GM23338 (cell line): Measurements from ENCODE around the gene TNPO1. TPM values are rescaled to one million over a fixed set of nuclear protein-coding genes. Genes with fewer than 3 reads are reported as not detected.
A peak's percentile ranks its signal among the peaks of the same experiment; 100 is the strongest.

Experiments
- ATAC-seq: fragments of 200-7000 bp; cut with Tn5 transposase; 3 replicates; pipeline ENCODE4 v1.9.1; 2020
- DNase-seq: peaks from one replicate; pipeline ENCODE4 v3.0.0-alpha.2; 2015; ENCODE audit warnings: low spot score
- H2AFZ ChIP-seq: fragments of 200-600 bp; sonication (generic); 2 replicates; pipeline ENCODE4 v1.8.0; 2016; ENCODE audit warnings: antibody characterized with exemption, mild to moderate bottlenecking, moderate library complexity
- H3F3A ChIP-seq: fragments of 200-600 bp; sonication (generic); replicated peaks from 2 replicates; pipeline ENCODE4 v1.8.0; 2017; ENCODE audit warnings: antibody characterized with exemption, mixed run types, low read depth
- H3K27ac ChIP-seq: fragments of 200-600 bp; sonication (generic); 2 replicates; pipeline ENCODE4 v1.6.1; 2016; ENCODE audit warnings: low read depth
- H3K27me3 ChIP-seq: fragments of 200-600 bp; sonication (generic); 2 replicates; pipeline ENCODE4 v1.8.0; 2016; ENCODE audit warnings: mild to moderate bottlenecking, mixed run types, moderate library complexity; ENCODE audit not compliant: insufficient read depth
- H3K36me3 ChIP-seq: fragments of 200-600 bp; sonication (generic); 2 replicates; pipeline ENCODE4 v1.8.0; 2016; ENCODE audit warnings: mild to moderate bottlenecking; ENCODE audit not compliant: insufficient read depth
- H3K4me1 ChIP-seq: fragments of 200-600 bp; sonication (generic); 2 replicates; pipeline ENCODE4 v1.8.0; 2016; ENCODE audit warnings: mild to moderate bottlenecking, moderate library complexity; ENCODE audit not compliant: insufficient read depth
- H3K4me2 ChIP-seq: fragments of 200-600 bp; sonication (generic); 2 replicates; pipeline ENCODE4 v1.7.1; 2017; ENCODE audit warnings: mixed run types
- H3K4me3 ChIP-seq: fragments of 200-600 bp; sonication (generic); 2 replicates; pipeline ENCODE4 v1.6.1; 2016; ENCODE audit warnings: mixed run types
- H3K79me2 ChIP-seq: fragments of 200-600 bp; sonication (generic); replicated peaks from 2 replicates; pipeline ENCODE4 v1.8.0; 2017; ENCODE audit warnings: mild to moderate bottlenecking; ENCODE audit not compliant: insufficient read depth
- H3K9me2 ChIP-seq: fragments of 200-600 bp; sonication (generic); 2 replicates; pipeline ENCODE4 v1.8.0; 2017; ENCODE audit not compliant: insufficient read depth
- H4K20me1 ChIP-seq: fragments of 200-600 bp; sonication (generic); replicated peaks from 2 replicates; pipeline ENCODE4 v1.8.0; 2017; ENCODE audit warnings: mild to moderate bottlenecking; ENCODE audit not compliant: insufficient read depth
- H3K27ac Mint-ChIP-seq: 2 replicates; pipeline ENCODE4 v1.8.0; 2020; ENCODE audit warnings: inconsistent platforms, mild to moderate bottlenecking, moderate library complexity, mixed read lengths
- H3K27me3 Mint-ChIP-seq: 3 replicates; pipeline ENCODE4 v1.8.0; 2022; ENCODE audit warnings: low read depth, mild to moderate bottlenecking, moderate library complexity, mixed read lengths, inconsistent platforms; ENCODE audit not compliant: insufficient read depth, poor library complexity
- H3K36me3 Mint-ChIP-seq: 3 replicates; pipeline ENCODE4 v1.8.0; 2021; ENCODE audit warnings: low read depth, mild to moderate bottlenecking, inconsistent platforms, moderate library complexity, mixed read lengths
- H3K4me1 Mint-ChIP-seq: 3 replicates; pipeline ENCODE4 v1.8.0; 2020; ENCODE audit warnings: mild to moderate bottlenecking, inconsistent platforms, mixed read lengths
- H3K4me3 Mint-ChIP-seq: 3 replicates; pipeline ENCODE4 v1.8.0; 2021; ENCODE audit warnings: moderate library complexity, mild to moderate bottlenecking, inconsistent platforms, mixed read lengths
- H3K9me3 Mint-ChIP-seq: 3 replicates; pipeline ENCODE4 v1.8.0; 2020; ENCODE audit warnings: moderate library complexity, mild to moderate bottlenecking, inconsistent platforms, mixed read lengths
- CREB1 ChIP-seq: fragments of 250-450 bp; sonication (Bioruptor Pico); IDR thresholded peaks from 2 replicates; pipeline ENCODE4 v1.5.0; 2020; ENCODE audit warnings: low read depth, mild to moderate bottlenecking, moderate library complexity
- ETS1 ChIP-seq: IDR thresholded peaks from 2 replicates; pipeline ENCODE4 v1.6.1; 2016; ENCODE audit warnings: antibody characterized with exemption
- EZH2 ChIP-seq: fragments of 200-600 bp; sonication (generic); IDR thresholded peaks from one replicate; pipeline ENCODE4 v1.8.0; 2017; ENCODE audit warnings: antibody characterized with exemption, mild to moderate bottlenecking, low read depth; ENCODE audit not compliant: unreplicated experiment
- EZH2phosphoT487 ChIP-seq: fragments of 200-600 bp; sonication (generic); IDR thresholded peaks from one replicate; pipeline ENCODE4 v1.8.1; 2018; ENCODE audit warnings: antibody characterized with exemption; ENCODE audit not compliant: unreplicated experiment
- JUNB ChIP-seq: IDR thresholded peaks from one replicate; pipeline ENCODE4 v1.6.1; 2016; ENCODE audit warnings: antibody characterized with exemption; ENCODE audit not compliant: unreplicated experiment
- NANOG ChIP-seq: IDR thresholded peaks from 2 replicates; pipeline ENCODE4 v1.6.1; 2016; ENCODE audit warnings: antibody characterized with exemption, borderline replicate concordance
- POLR2AphosphoS5 ChIP-seq: IDR thresholded peaks from 2 replicates; pipeline ENCODE4 v1.6.1; 2016; ENCODE audit warnings: antibody characterized with exemption, low read depth
- REST ChIP-seq: IDR thresholded peaks from one replicate; pipeline ENCODE4 v1.6.1; 2018; ENCODE audit warnings: antibody characterized with exemption; ENCODE audit not compliant: unreplicated experiment
- STAT1 ChIP-seq: IDR thresholded peaks from one replicate; pipeline ENCODE4 v1.6.1; 2016; ENCODE audit warnings: antibody characterized with exemption; ENCODE audit not compliant: unreplicated experiment
- ZNF114 ChIP-seq: fragments of 250-450 bp; sonication (Bioruptor Pico); IDR thresholded peaks from 2 replicates; pipeline ENCODE4 v1.5.0; 2020; ENCODE audit warnings: mild to moderate bottlenecking, moderate library complexity
- ZNF331 ChIP-seq: fragments of 250-450 bp; sonication (Bioruptor Pico); IDR thresholded peaks from 2 replicates; pipeline ENCODE4 v1.5.0; 2020; ENCODE audit warnings: low read depth, mild to moderate bottlenecking, moderate library complexity
- polyA plus RNA-seq: library from polyadenylated mRNA; unstranded; fragments of >200 nt; fragmentation: Nextera tagmentation; extraction: Ambion mirVana; gene quantifications from 2 replicates; pipeline ENCODE4 v1.2.1, GENCODE V29; 2016
- total RNA-seq: library from RNA; depleted of rRNA; stranded (reverse); fragments of >200 nt; shearing (Covaris generic); gene quantifications from 2 replicates; pipeline ENCODE4 v1.2.3, GENCODE V29; 2014
- TF ChIP-seq, protein P1 (sequence below), 2 experiments: fragments of 200-600 bp in 1 of 2; sonication (generic) in 1 of 2; conservative IDR thresholded peaks; 2 replicates each; pipeline versions ENCODE4 v1.5.1 to v1.6.1; 2016 to 2017; ENCODE audit warnings: antibody characterized with exemption in 2 of 2, low read depth in 2 of 2, mild to moderate bottlenecking in 2 of 2, moderate library complexity in 1 of 2
- TF ChIP-seq, protein P2 (sequence below): fragments of 250-450 bp; sonication (Bioruptor Pico); IDR thresholded peaks from 2 replicates; pipeline ENCODE4 v1.5.0; 2020; ENCODE audit warnings: mild to moderate bottlenecking, moderate library complexity

TNPO1 gene
- total and polyA plus RNA-seq, 2 experiments from 2014 or later: 117 to 197 TPM

DNA sequence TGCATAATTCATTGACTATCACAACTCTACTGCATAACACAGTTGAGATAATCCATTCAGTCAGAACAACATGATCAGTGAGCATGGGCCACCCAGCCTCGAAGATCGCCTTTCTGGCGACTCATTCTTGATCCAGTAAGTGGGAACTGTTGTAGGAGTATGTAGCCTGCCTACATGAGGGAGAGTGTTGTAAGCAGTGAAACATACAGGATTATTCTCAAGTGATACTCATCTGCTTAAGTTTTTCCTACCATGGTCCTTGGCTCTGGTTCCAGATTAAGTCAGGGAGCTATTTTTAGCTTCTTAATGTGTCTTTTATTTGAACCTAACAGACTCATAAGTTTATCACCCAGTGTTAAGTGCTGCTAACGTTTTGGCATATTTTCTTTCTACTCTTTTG, 44.0 kb downstream of the TNPO1 start:
- peaks cover 70% of the 10 kb centered on the region for H3K36me3 ChIP-seq
- H3K27ac Mint-ChIP-seq: 0 out of 2 replicates have a peak overlapping the region, but pooled peaks have one; percentile 36

More for the DNA sequence above, 44.0 kb downstream of the TNPO1 start:
- Histone ChIP-seq H3K4me2 (no peak overlapping the region), H4K20me1 (peaks cover 28% of the 10 kb centered on the region; the same call in 1 of the 2 replicates), H3K27me3 (no peaks in the 10 kb centered on the region), H3K9me2 (no peaks in the 10 kb centered on the region), H3K79me2 (peaks cover 73% of the 10 kb centered on the region), H2AFZ (no peak overlapping the region), H3F3A (no peaks in the 10 kb centered on the region), H3K4me3 (no peak overlapping the region), H3K27ac (no peak overlapping the region), H3K4me1 (no peaks in the 10 kb centered on the region)
- Mint-ChIP-seq H3K27me3 (peaks cover 5% of the 10 kb centered on the region), H3K4me3 (no peak overlapping the region), H3K4me1 (no peaks in the 10 kb centered on the region), H3K36me3 (peaks cover 95% of the 10 kb centered on the region), H3K9me3 (no peaks in the 10 kb centered on the region)
- TF ChIP-seq REST: no peak
- no peak for TF ChIP-seq CREB1 (CRISPR knock-in tag)
- no peak for TF ChIP-seq ZNF114
- TF ChIP-seq, protein P1, sequence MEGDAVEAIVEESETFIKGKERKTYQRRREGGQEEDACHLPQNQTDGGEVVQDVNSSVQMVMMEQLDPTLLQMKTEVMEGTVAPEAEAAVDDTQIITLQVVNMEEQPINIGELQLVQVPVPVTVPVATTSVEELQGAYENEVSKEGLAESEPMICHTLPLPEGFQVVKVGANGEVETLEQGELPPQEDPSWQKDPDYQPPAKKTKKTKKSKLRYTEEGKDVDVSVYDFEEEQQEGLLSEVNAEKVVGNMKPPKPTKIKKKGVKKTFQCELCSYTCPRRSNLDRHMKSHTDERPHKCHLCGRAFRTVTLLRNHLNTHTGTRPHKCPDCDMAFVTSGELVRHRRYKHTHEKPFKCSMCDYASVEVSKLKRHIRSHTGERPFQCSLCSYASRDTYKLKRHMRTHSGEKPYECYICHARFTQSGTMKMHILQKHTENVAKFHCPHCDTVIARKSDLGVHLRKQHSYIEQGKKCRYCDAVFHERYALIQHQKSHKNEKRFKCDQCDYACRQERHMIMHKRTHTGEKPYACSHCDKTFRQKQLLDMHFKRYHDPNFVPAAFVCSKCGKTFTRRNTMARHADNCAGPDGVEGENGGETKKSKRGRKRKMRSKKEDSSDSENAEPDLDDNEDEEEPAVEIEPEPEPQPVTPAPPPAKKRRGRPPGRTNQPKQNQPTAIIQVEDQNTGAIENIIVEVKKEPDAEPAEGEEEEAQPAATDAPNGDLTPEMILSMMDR (conservative IDR thresholded peaks at IDR 0.05; ENCODE audit: low read depth in 2 of 2): no peak
- no peak for TF ChIP-seq ETS1
- no peak for TF ChIP-seq EZH2phosphoT487
- TF ChIP-seq STAT1: no peak
- TF ChIP-seq, protein P2, sequence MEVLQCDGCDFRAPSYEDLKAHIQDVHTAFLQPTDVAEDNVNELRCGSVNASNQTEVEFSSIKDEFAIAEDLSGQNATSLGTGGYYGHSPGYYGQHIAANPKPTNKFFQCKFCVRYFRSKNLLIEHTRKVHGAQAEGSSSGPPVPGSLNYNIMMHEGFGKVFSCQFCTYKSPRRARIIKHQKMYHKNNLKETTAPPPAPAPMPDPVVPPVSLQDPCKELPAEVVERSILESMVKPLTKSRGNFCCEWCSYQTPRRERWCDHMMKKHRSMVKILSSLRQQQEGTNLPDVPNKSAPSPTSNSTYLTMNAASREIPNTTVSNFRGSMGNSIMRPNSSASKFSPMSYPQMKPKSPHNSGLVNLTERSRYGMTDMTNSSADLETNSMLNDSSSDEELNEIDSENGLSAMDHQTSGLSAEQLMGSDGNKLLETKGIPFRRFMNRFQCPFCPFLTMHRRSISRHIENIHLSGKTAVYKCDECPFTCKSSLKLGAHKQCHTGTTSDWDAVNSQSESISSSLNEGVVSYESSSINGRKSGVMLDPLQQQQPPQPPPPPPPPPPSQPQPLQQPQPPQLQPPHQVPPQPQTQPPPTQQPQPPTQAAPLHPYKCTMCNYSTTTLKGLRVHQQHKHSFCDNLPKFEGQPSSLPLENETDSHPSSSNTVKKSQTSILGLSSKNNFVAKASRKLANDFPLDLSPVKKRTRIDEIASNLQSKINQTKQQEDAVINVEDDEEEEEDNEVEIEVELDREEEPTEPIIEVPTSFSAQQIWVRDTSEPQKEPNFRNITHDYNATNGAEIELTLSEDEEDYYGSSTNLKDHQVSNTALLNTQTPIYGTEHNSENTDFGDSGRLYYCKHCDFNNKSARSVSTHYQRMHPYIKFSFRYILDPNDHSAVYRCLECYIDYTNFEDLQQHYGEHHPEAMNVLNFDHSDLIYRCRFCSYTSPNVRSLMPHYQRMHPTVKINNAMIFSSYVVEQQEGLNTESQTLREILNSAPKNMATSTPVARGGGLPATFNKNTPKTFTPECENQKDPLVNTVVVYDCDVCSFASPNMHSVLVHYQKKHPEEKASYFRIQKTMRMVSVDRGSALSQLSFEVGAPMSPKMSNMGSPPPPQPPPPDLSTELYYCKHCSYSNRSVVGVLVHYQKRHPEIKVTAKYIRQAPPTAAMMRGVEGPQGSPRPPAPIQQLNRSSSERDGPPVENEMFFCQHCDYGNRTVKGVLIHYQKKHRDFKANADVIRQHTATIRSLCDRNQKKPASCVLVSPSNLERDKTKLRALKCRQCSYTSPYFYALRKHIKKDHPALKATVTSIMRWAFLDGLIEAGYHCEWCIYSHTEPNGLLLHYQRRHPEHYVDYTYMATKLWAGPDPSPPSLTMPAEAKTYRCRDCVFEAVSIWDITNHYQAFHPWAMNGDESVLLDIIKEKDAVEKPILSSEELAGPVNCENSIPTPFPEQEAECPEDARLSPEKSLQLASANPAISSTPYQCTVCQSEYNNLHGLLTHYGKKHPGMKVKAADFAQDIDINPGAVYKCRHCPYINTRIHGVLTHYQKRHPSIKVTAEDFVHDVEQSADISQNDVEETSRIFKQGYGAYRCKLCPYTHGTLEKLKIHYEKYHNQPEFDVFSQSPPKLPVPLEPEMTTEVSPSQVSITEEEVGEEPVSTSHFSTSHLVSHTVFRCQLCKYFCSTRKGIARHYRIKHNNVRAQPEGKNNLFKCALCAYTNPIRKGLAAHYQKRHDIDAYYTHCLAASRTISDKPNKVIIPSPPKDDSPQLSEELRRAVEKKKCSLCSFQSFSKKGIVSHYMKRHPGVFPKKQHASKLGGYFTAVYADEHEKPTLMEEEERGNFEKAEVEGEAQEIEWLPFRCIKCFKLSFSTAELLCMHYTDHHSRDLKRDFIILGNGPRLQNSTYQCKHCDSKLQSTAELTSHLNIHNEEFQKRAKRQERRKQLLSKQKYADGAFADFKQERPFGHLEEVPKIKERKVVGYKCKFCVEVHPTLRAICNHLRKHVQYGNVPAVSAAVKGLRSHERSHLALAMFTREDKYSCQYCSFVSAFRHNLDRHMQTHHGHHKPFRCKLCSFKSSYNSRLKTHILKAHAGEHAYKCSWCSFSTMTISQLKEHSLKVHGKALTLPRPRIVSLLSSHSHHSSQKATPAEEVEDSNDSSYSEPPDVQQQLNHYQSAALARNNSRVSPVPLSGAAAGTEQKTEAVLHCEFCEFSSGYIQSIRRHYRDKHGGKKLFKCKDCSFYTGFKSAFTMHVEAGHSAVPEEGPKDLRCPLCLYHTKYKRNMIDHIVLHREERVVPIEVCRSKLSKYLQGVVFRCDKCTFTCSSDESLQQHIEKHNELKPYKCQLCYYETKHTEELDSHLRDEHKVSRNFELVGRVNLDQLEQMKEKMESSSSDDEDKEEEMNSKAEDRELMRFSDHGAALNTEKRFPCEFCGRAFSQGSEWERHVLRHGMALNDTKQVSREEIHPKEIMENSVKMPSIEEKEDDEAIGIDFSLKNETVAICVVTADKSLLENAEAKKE (CRISPR knock-in tag): no peak
- no peak for TF ChIP-seq NANOG
- no peak for TF ChIP-seq ZNF331 (CRISPR knock-in tag)
- TF ChIP-seq EZH2: no peak
- no peak for TF ChIP-seq POLR2AphosphoS5
- no peak for TF ChIP-seq JUNB
- DNase-seq (no peak), ATAC-seq (no peak)
